Uterus (tissue), 4 donors: ENCODE results near the gene SIK2. TPM values are rescaled to one million over a fixed set of nuclear protein-coding genes. Genes with fewer than 3 reads are reported as not detected.

Source experiments
- DNase-seq, 2 donors: peaks; one replicate each; pipeline ENCODE4 v3.0.0-alpha.2; 2019 to 2020
- H3K27ac ChIP-seq, 2 donors: fragments of 200-600 bp; sonication (generic); 1 replicate in 1 of 2; 2 replicates in 1 of 2; pipeline ENCODE4 v1.5.1; 2016 to 2018
- H3K27me3 ChIP-seq, 2 donors: fragments of 200-600 bp; sonication (generic); one replicate each; pipeline ENCODE4 v1.5.1; 2018 to 2019; ENCODE audit warnings: control low read depth in 1 of 2
- H3K36me3 ChIP-seq, 2 donors: fragments of 200-600 bp; sonication (generic); one replicate each; pipeline ENCODE4 v1.5.1; 2019; ENCODE audit warnings: control low read depth in 1 of 2
- H3K4me1 ChIP-seq, 2 donors: fragments of 200-600 bp; sonication (generic); one replicate each; pipeline ENCODE4 v1.5.1; 2018 to 2019; ENCODE audit warnings: control low read depth in 1 of 2
- H3K4me3 ChIP-seq, 2 donors: fragments of 200-600 bp; sonication (generic); 1 replicate in 1 of 2; 2 replicates in 1 of 2; pipeline ENCODE4 v1.5.1; 2018 to 2019; ENCODE audit warnings: mild to moderate bottlenecking in 1 of 2
- H3K9me3 ChIP-seq, 2 donors: fragments of 200-600 bp; sonication (generic); one replicate each; pipeline ENCODE4 v1.5.1; 2019; ENCODE audit warnings: control low read depth in 1 of 2
- CTCF ChIP-seq, 4 experiments: fragments of 200-600 bp in 2 of 4; fragments of 450-650 bp in 2 of 4; sonication (generic) in 2 of 4; IDR thresholded peaks; one replicate each; pipeline ENCODE4 v1.5.1; 2016 to 2019; ENCODE audit warnings: antibody characterized with exemption in 4 of 4, mild to moderate bottlenecking in 2 of 4, moderate library complexity in 1 of 4
- POLR2A ChIP-seq, 2 donors: fragments of 450-650 bp; IDR thresholded peaks; one replicate each; pipeline ENCODE4 v1.6.1; 2016; ENCODE audit warnings: antibody characterized with exemption in 2 of 2, mild to moderate bottlenecking in 1 of 2, moderate library complexity in 1 of 2
- intact Hi-C: fragments of 100-400 bp; cut with DNase I; formaldehyde crosslinking; loops from one replicate; pipeline ENCODE4 v1.15.1; 2023; ENCODE audit warnings: low total_unique reads
- total RNA-seq, 4 donors: library from RNA; depleted of rRNA in 3 of 4; stranded (reverse); fragments of >200 nt in 3 of 4; gene quantifications; one replicate each; pipeline versions ENCODE4 v1.1.0 to v1.2.4, GENCODE V29; 2014 to 2023
- donor health status: DM: yes; HTN: yes; CAD: no.

Gene SIK2
- total RNA-seq, 4 donors from 2014 or later = 11.5 to 27.7 (median 16.7) TPM

GRCh38 chr11:111660822-111661221 is 58.6 kb downstream of the SIK2 start:
- TF ChIP-seq POLR2A (IDR thresholded peaks at IDR 0.05) (no peak), CTCF (IDR thresholded peaks at IDR 0.05) (no peak)
- Histone ChIP-seq H3K4me1 (no peaks in the 10 kb centered on the region), H3K27me3 (no peaks in the 10 kb centered on the region), H3K36me3 (no peaks in the 10 kb centered on the region), H3K4me3 (no peak overlapping the region), H3K9me3 (no peaks in the 10 kb centered on the region), H3K27ac (no peak overlapping the region)
- no peak for DNase-seq
- intact Hi-C loops = no loop called here

DNA sequence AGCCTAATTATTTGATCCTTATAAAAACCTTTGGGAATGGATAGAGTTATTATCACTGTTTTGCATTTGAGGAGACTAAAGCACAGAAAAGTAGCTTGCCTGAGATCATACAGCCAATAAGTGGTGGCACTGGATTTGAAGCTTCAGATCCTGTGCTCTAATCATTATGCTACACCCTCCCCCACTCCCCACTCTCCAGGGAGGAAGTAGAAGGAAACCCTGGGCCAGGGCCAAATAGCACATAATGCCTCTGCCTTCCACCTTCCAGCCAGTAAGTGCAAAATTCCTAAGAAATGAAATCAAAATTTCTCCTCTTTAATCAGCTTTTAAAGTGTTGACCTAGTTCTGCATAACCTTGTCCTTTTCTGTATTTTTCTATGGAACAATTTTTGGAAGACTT is 61.6 kb downstream of the SIK2 start:
- DNase-seq = peak in 1 of 2 donors; percentile 28
- Histone ChIP-seq H3K27me3 (no peaks in the 10 kb centered on the region), H3K36me3 (no peaks in the 10 kb centered on the region), H3K4me1 (no peaks in the 10 kb centered on the region), H3K9me3 (no peaks in the 10 kb centered on the region), H3K27ac (no peak overlapping the region), H3K4me3 (no peak overlapping the region)
- intact Hi-C loops = no loop called here
- no peak for TF ChIP-seq POLR2A (IDR thresholded peaks at IDR 0.05)
- TF ChIP-seq CTCF (IDR thresholded peaks at IDR 0.05) = no peak

GRCh38 chr11:111665777-111666176 is 63.5 kb downstream of the SIK2 start:
- intact Hi-C loops = no loop called here

GRCh38 chr11:111668980-111669379 is 66.7 kb downstream of the SIK2 start:
- Histone ChIP-seq H3K4me3 (no peak overlapping the region), H3K27ac (no peak overlapping the region), H3K36me3 (no peaks in the 10 kb centered on the region), H3K4me1 (no peaks in the 10 kb centered on the region), H3K27me3 (no peaks in the 10 kb centered on the region), H3K9me3 (no peaks in the 10 kb centered on the region)
- DNase-seq = no peak
- intact Hi-C loops = no loop called here
- no peak for TF ChIP-seq POLR2A (IDR thresholded peaks at IDR 0.05)
- no peak for TF ChIP-seq CTCF (IDR thresholded peaks at IDR 0.05)

More at GRCh38 chr11:111665777-111666176, 63.5 kb downstream of the SIK2 start:
- DNase-seq = no peak
- Histone ChIP-seq H3K4me3 (no peak overlapping the region), H3K27ac (no peak overlapping the region), H3K9me3 (no peaks in the 10 kb centered on the region), H3K27me3 (no peaks in the 10 kb centered on the region), H3K36me3 (no peaks in the 10 kb centered on the region), H3K4me1 (no peaks in the 10 kb centered on the region)
- no peak for TF ChIP-seq CTCF (IDR thresholded peaks at IDR 0.05)
- TF ChIP-seq POLR2A (IDR thresholded peaks at IDR 0.05) = no peak

DNA sequence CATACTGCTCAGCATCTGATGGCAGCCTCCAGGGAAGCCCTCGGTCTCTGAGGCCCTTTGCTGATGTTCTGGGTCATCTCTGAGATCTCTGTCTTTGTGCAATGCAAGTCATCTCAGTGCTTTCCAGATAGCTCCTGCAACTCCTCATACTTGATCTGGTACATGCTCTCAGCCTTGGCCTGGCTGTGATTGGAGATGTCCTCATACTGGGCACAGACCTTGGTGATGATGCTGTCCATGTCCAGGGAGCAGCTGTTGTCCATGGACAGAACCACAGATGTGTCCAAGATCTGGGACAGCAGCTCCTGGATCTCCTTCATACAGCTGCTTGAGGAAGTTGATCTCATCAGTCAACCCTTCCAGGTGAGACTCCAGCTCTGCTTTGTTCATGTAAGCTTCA is 69.1 kb downstream of the SIK2 start:
- no peaks in the 10 kb centered on the region for H3K9me3 ChIP-seq
- peaks cover 0 to under 1% of the 10 kb centered on the region in 2 donors for H3K4me1 ChIP-seq
- H3K36me3 ChIP-seq = no peaks in the 10 kb centered on the region
- H3K4me3 ChIP-seq = no peak overlapping the region
- DNase-seq = no peak
- H3K27me3 ChIP-seq = no peaks in the 10 kb centered on the region
- intact Hi-C loops = no loop called here
- TF ChIP-seq POLR2A (IDR thresholded peaks at IDR 0.05) (no peak), CTCF (IDR thresholded peaks at IDR 0.05) (no peak)
- no peak overlapping the region for H3K27ac ChIP-seq
